DND-41 (cell line): ENCODE results near the gene DHH.

ENCODE experiments used
- EZH2 ChIP-seq: IDR thresholded peaks from 3 replicates; pipeline ENCODE4 v1.6.1; 2012; ENCODE audit warnings: borderline replicate concordance, low read depth, mild to moderate bottlenecking, moderate library complexity, low read length, inconsistent platforms; ENCODE audit not compliant: severe bottlenecking
- TF ChIP-seq, protein P1 (sequence below): IDR thresholded peaks from 2 replicates; pipeline ENCODE4 v1.5.1; 2012; ENCODE audit warnings: borderline replicate concordance, low read length, moderate library complexity, mild to moderate bottlenecking; ENCODE audit not compliant: poor library complexity, severe bottlenecking; ENCODE audit errors: extremely low read depth

DNA sequence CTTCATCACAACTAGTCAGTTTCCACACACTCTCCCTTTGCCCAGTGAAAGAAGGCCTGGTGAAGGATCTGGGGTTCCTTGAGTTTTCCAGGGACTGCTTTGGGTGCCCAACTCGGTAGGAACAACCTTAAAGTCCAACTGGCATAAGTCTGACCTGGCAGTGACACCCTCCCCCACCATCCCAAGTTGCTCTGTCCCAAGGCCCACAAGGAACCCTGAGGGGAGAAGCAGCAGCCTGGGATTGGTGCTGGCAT lies 35.6 kb downstream of the DHH start:
- TF ChIP-seq, protein P1, sequence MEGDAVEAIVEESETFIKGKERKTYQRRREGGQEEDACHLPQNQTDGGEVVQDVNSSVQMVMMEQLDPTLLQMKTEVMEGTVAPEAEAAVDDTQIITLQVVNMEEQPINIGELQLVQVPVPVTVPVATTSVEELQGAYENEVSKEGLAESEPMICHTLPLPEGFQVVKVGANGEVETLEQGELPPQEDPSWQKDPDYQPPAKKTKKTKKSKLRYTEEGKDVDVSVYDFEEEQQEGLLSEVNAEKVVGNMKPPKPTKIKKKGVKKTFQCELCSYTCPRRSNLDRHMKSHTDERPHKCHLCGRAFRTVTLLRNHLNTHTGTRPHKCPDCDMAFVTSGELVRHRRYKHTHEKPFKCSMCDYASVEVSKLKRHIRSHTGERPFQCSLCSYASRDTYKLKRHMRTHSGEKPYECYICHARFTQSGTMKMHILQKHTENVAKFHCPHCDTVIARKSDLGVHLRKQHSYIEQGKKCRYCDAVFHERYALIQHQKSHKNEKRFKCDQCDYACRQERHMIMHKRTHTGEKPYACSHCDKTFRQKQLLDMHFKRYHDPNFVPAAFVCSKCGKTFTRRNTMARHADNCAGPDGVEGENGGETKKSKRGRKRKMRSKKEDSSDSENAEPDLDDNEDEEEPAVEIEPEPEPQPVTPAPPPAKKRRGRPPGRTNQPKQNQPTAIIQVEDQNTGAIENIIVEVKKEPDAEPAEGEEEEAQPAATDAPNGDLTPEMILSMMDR: no peak
- no peak for TF ChIP-seq EZH2
